Measurements from ENCODE around the gene WASF2.

The WASF2 gene

GRCh38 chr1:27522432-27523336 is 32.7 kb upstream of the WASF2 start:
- peak; percentile 74 for DNase-seq

GRCh38 chr1:27521861-27522431 is 32.0 kb upstream of the WASF2 start:
- DNase-seq = no peak

- DNase-seq = no peak
These were observed 31.4 kb upstream of the WASF2 start for GRCh38 chr1:27521336-27521831.

GRCh38 chr1:27520651-27521050 is 30.7 kb upstream of the WASF2 start:
- no peak for DNase-seq

- DNase-seq = peak; percentile 68
These were observed 29.6 kb upstream of the WASF2 start for GRCh38 chr1:27519331-27520258.

- DNase-seq = no peak
These were observed 28.8 kb upstream of the WASF2 start for GRCh38 chr1:27518808-27519207.

GRCh38 chr1:27517907-27518718 is 28.1 kb upstream of the WASF2 start:
- DNase-seq = no peak

GRCh38 chr1:27517301-27517700 is 27.3 kb upstream of the WASF2 start:
- no peak for DNase-seq

- no peak for DNase-seq
These were observed 25.7 kb upstream of the WASF2 start for GRCh38 chr1:27515626-27516025.

GRCh38 chr1:27513958-27514357 is 24.0 kb upstream of the WASF2 start:
- no peak for DNase-seq

GRCh38 chr1:27513528-27513927 is 23.6 kb upstream of the WASF2 start:
- DNase-seq = no peak

- no peak for DNase-seq
These were observed 19.4 kb upstream of the WASF2 start for GRCh38 chr1:27509127-27510080.

GRCh38 chr1:27507960-27508665 is 18.1 kb upstream of the WASF2 start:
- no peak for DNase-seq

GRCh38 chr1:27506703-27507102 is 16.7 kb upstream of the WASF2 start:
- DNase-seq = no peak

GRCh38 chr1:27505420-27505680 is 15.4 kb upstream of the WASF2 start:
- DNase-seq = no peak

- DNase-seq = peak; percentile 82
These were observed 14.8 kb upstream of the WASF2 start for GRCh38 chr1:27504588-27505419.

- DNase-seq = peak; percentile 76
These were observed 14.0 kb upstream of the WASF2 start for GRCh38 chr1:27503844-27504587.

- no peak for DNase-seq
These were observed 13.1 kb upstream of the WASF2 start for GRCh38 chr1:27503033-27503432.

All from right kidney (tissue), 1 donor.